SK-N-SH (cell line): ENCODE data around the gene ALS2CL. TPM values are rescaled to one million over a fixed set of nuclear protein-coding genes. Genes with fewer than 3 reads are reported as not detected.

ENCODE experiments used
- CTCF ChIA-PET: fragments of 300-600, 350-600 bp; formaldehyde crosslinking; extraction: SDS; loops from one replicate; lab custom pipeline; 2021; lab: Yijun Ruan, JAX
- POLR2A ChIA-PET: fragments of 350-600 bp; sonication (Branson Sonifier 250); formaldehyde crosslinking; extraction: SDS; loops from one replicate; lab custom pipeline; 2020; ENCODE audit warnings: antibody characterized with exemption, inconsistent platforms; lab: Yijun Ruan, JAX
- DNase-seq: peaks from one replicate; pipeline ENCODE4 v3.0.0; 2012
- H2AFZ ChIP-seq: fragments of 200-600 bp; sonication (generic); 2 replicates; pipeline ENCODE4 v1.8.1; 2016; ENCODE audit warnings: antibody characterized with exemption, mild to moderate bottlenecking, low read depth
- H3F3A ChIP-seq: fragments of 200-600 bp; sonication (generic); replicated peaks from 2 replicates; pipeline ENCODE3; 2016; ENCODE audit warnings: antibody characterized with exemption, mild to moderate bottlenecking; ENCODE audit not compliant: insufficient read depth
- H3K27ac ChIP-seq, 2 experiments: fragments of 200-500 bp in 1 of 2; fragments of 200-600 bp in 1 of 2; sonication (Bioruptor generic) in 1 of 2; sonication (generic), shearing (Covaris generic) in 1 of 2; 2 replicates each; pipeline versions ENCODE4 v1.5.1 to v1.6.1; 2014 to 2016; ENCODE audit warnings: low read depth in 2 of 2, inconsistent platforms in 1 of 2, low read length in 1 of 2, mild to moderate bottlenecking in 1 of 2, mixed read lengths in 1 of 2
- H3K27me3 ChIP-seq: fragments of 200-600 bp; sonication (generic), shearing (Covaris generic); 2 replicates; pipeline ENCODE4 v1.6.1; 2016; ENCODE audit warnings: mixed run types; ENCODE audit not compliant: insufficient read depth
- H3K36me3 ChIP-seq, 2 experiments: fragments of 200-500 bp in 1 of 2; fragments of 200-600 bp in 1 of 2; sonication (Bioruptor generic) in 1 of 2; sonication (generic) in 1 of 2; replicated peaks in 1 of 2; 2 replicates each; pipeline versions ENCODE3 to v1.5.1; 2014 to 2016; ENCODE audit warnings: low read length in 1 of 2, mild to moderate bottlenecking in 1 of 2; ENCODE audit not compliant: insufficient read depth in 2 of 2, control insufficient read depth in 1 of 2
- H3K4me1 ChIP-seq, 2 experiments: fragments of 200-500 bp in 1 of 2; fragments of 200-600 bp in 1 of 2; sonication (Bioruptor generic) in 1 of 2; sonication (generic), shearing (Covaris generic) in 1 of 2; 2 replicates each; pipeline versions ENCODE4 v1.5.1 to v1.6.1; 2014 to 2016; ENCODE audit warnings: low read depth in 1 of 2, low read length in 1 of 2, mixed run types in 1 of 2; ENCODE audit not compliant: insufficient read depth in 2 of 2, control insufficient read depth in 1 of 2
- H3K4me2 ChIP-seq: fragments of 200-600 bp; sonication (generic), shearing (Covaris generic); 2 replicates; pipeline ENCODE4 v1.6.1; 2017; ENCODE audit warnings: mixed run types
- H3K4me3 ChIP-seq, 2 experiments: fragments of 200-500 bp in 1 of 2; fragments of 200-600 bp in 1 of 2; sonication (Bioruptor generic) in 1 of 2; sonication (generic), shearing (Covaris generic) in 1 of 2; 2 replicates each; pipeline versions ENCODE4 v1.5.1 to v1.8.1; 2014 to 2016; ENCODE audit warnings: low read depth in 2 of 2, inconsistent platforms in 1 of 2, low read length in 1 of 2, mild to moderate bottlenecking in 1 of 2, mixed read lengths in 1 of 2, moderate library complexity in 1 of 2
- H3K79me2 ChIP-seq: fragments of 200-600 bp; sonication (generic); 2 replicates; pipeline ENCODE4 v1.8.1; 2017; ENCODE audit warnings: mild to moderate bottlenecking; ENCODE audit not compliant: insufficient read depth
- H3K9ac ChIP-seq: fragments of 200-600 bp; sonication (generic); 2 replicates; pipeline ENCODE4 v1.6.1; 2017; ENCODE audit warnings: mixed run types
- H3K9me2 ChIP-seq: fragments of 200-600 bp; sonication (generic); 2 replicates; pipeline ENCODE4 v1.6.1; 2017; ENCODE audit warnings: mixed run types
- H3K9me3 ChIP-seq: fragments of 200-600 bp; sonication (generic); 2 replicates; pipeline ENCODE4 v1.6.1; 2017; ENCODE audit warnings: mixed run types, mild to moderate bottlenecking, moderate library complexity
- H4K20me1 ChIP-seq: fragments of 200-600 bp; sonication (generic); 2 replicates; pipeline ENCODE4 v1.6.1; 2017; ENCODE audit warnings: mild to moderate bottlenecking, mixed run types; ENCODE audit not compliant: insufficient read depth
- CTCF ChIP-seq: fragments of 200-600 bp; sonication (generic); IDR thresholded peaks from 2 replicates; pipeline ENCODE4 v1.6.1; 2017; ENCODE audit warnings: antibody characterized with exemption, mild to moderate bottlenecking, moderate library complexity
- EP300 ChIP-seq, 2 experiments: IDR thresholded peaks; 2 replicates each; pipeline versions ENCODE4 v1.4.0 to v1.6.1; 2012; ENCODE audit warnings: borderline replicate concordance in 1 of 2, low read depth in 1 of 2, low read length in 1 of 2
- EZH2phosphoT487 ChIP-seq: fragments of 200-600 bp; sonication (generic); IDR thresholded peaks from 2 replicates; pipeline ENCODE4 v1.6.1; 2017; ENCODE audit warnings: low read depth, mixed run types, mild to moderate bottlenecking, antibody characterized with exemption, moderate library complexity, borderline replicate concordance
- FOSL2 ChIP-seq: IDR thresholded peaks from 2 replicates; pipeline ENCODE4 v1.4.0; 2012; ENCODE audit warnings: low read depth, mild to moderate bottlenecking, moderate library complexity, borderline replicate concordance
- FOXJ3 ChIP-seq: sonication (generic); formaldehyde crosslinking; IDR thresholded peaks from 2 replicates; pipeline ENCODE4 v1.5.1; 2020; ENCODE audit warnings: mild to moderate bottlenecking, missing genetic modification reagents
- MXI1 ChIP-seq: IDR thresholded peaks from 2 replicates; pipeline ENCODE4 v1.6.1; 2012; ENCODE audit warnings: mild to moderate bottlenecking, low read depth, low read length, improper control_type of control experiment
- NRF1 ChIP-seq: IDR thresholded peaks from 2 replicates; pipeline ENCODE4 v1.6.1; 2012; ENCODE audit warnings: low read depth, mild to moderate bottlenecking, low read length
- PBX3 ChIP-seq: IDR thresholded peaks from 2 replicates; pipeline ENCODE4; 2012
- POLR2AphosphoS5 ChIP-seq: IDR thresholded peaks from 2 replicates; pipeline ENCODE4 v1.6.1; 2012; ENCODE audit warnings: low read depth, low read length
- RAD21 ChIP-seq: IDR thresholded peaks from 2 replicates; pipeline ENCODE4 v1.6.1; 2012; ENCODE audit warnings: mild to moderate bottlenecking, low read length
- RCOR1 ChIP-seq: fragments of 150-350 bp; IDR thresholded peaks from 2 replicates; pipeline ENCODE4 v1.6.1; 2017; ENCODE audit warnings: antibody characterized with exemption, low read length
- TCF12 ChIP-seq: IDR thresholded peaks from 2 replicates; pipeline ENCODE4 v1.4.0; 2012
- TEAD4 ChIP-seq: IDR thresholded peaks from 2 replicates; pipeline ENCODE4 v1.4.0; 2012; ENCODE audit warnings: mild to moderate bottlenecking, borderline replicate concordance; ENCODE audit not compliant: insufficient read depth
- USF2 ChIP-seq: fragments of 150-350 bp; IDR thresholded peaks from 2 replicates; pipeline ENCODE4 v1.6.1; 2017; ENCODE audit warnings: antibody characterized with exemption, low read length, low read depth, borderline replicate concordance
- YY1 ChIP-seq: IDR thresholded peaks from 2 replicates; pipeline ENCODE4 v1.4.0; 2012; ENCODE audit warnings: low read depth, mild to moderate bottlenecking
- WGBS: methylation state at CpG from one replicate; pipeline ENCODE4 v1.1.6; 2017; ENCODE audit warnings: low lambda C conversion rate; 5-methylcytosine and 5-hydroxymethylcytosine counted together
- polyA plus RNA-seq, 3 experiments: library from polyadenylated mRNA; depleted of rRNA; stranded (reverse); fragments of >200 nt; gene quantifications; 2 replicates each; pipeline ENCODE4 v1.2.3, GENCODE V29; 2012
- TF ChIP-seq, protein P1 (sequence below): IDR thresholded peaks from 2 replicates; pipeline ENCODE4 v1.4.0; 2012; ENCODE audit warnings: low read depth

Gene ALS2CL
- polyA plus RNA-seq, 1 of the 3 experiments (the other 2 are of a cell fraction), result 0.18 TPM

DNA sequence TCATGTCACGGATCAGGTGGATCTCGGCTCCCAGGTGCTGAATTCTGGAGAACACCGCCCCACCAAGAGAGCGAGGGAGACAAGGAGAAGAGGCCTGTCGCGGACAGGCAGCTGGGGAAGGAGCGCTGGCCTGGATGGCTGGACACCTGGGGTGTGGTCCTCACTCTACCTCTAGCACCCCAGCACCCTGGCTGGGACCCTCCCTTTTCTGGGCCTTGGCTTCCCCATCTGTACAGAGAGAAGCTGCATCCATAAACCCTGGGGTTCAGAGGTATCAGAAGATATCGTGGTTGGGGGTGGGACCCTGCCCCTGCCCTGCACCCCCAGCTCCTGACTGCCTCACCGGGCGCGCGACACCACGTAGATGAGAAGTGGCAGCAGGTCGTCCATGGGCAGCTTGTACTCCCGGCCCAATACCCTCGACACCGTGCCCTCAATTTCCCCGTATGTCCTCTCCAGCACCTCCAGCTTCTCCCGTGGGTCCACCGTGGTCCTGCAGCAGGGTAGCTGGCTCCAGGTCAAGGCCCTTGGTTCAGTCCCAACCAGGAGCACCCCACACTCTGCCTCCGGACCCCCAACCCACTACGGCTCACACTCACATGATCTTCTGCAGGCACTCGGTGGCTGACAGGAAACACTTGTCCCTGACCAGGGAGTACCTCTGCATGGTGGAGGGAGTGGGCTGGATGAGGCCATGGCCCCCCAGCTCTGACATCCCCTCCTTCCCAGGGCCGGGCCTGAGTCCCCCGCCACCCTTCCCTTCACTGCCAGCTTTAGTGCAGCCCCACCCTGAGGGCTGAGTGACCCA, 21.7 kb downstream of the ALS2CL start:
- no peaks in the 10 kb centered on the region for H3K9me2 ChIP-seq
- CTCF ChIA-PET, result interaction anchor here (1.1 to 5.4 kb wide), 4 partner anchors 28 to 238 kb away, joined by 3 to 24 read pairs (median 4); no protein-coding TSS in a partner anchor
- H3F3A ChIP-seq, result no peaks in the 10 kb centered on the region
- H3K79me2 ChIP-seq, result no peaks in the 10 kb centered on the region
- TF ChIP-seq NRF1, result no peak
- TF ChIP-seq, protein P1, sequence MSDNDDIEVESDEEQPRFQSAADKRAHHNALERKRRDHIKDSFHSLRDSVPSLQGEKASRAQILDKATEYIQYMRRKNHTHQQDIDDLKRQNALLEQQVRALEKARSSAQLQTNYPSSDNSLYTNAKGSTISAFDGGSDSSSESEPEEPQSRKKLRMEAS, result no peak
- no peak for TF ChIP-seq FOXJ3 (CRISPR knock-in tag)
- no peak for TF ChIP-seq CTCF
- no peak for TF ChIP-seq USF2
- TF ChIP-seq EP300 (IDR thresholded peaks at IDR 0.05; ENCODE audit: borderline replicate concordance in 1 of 2, low read depth in 1 of 2, low read length in 1 of 2), result no peak
- no peak for TF ChIP-seq PBX3
- TF ChIP-seq POLR2AphosphoS5, result no peak
- no peak for TF ChIP-seq RCOR1
- no peak for TF ChIP-seq MXI1
- TF ChIP-seq TCF12, result no peak
- TF ChIP-seq FOSL2, result no peak
- no peak for TF ChIP-seq TEAD4
- no peak for TF ChIP-seq RAD21
- TF ChIP-seq EZH2phosphoT487, result no peak
- no peak for TF ChIP-seq YY1
- H3K36me3 ChIP-seq, result no peaks in the 10 kb centered on the region
- H2AFZ ChIP-seq, result no peak overlapping the region
- H3K27me3 ChIP-seq, result no peaks in the 10 kb centered on the region
- no peak overlapping the region for H3K9ac ChIP-seq
- H3K9me3 ChIP-seq, result no peaks in the 10 kb centered on the region
- peaks cover 0 to 16% of the 10 kb centered on the region in 2 experiments; a peak in 1 of 4 replicates for H3K4me1 ChIP-seq
- H3K4me3 ChIP-seq, result no peak overlapping the region
- H3K27ac ChIP-seq, result no peak overlapping the region
- H4K20me1 ChIP-seq, result no peaks in the 10 kb centered on the region
- peak; percentile 11 for DNase-seq
- no peak overlapping the region for H3K4me2 ChIP-seq
- 58% methylated on average over 18 of the region's 25 CpGs for WGBS
- POLR2A ChIA-PET, result no interaction called here
